ENCODE results near the gene FKBP3.
"Not testable (repeated sequence)": the region's sequence is repeated elsewhere in the genome, so short reads cannot be mapped to it uniquely, and the experiment has no call there.

The FKBP3 gene

DNA sequence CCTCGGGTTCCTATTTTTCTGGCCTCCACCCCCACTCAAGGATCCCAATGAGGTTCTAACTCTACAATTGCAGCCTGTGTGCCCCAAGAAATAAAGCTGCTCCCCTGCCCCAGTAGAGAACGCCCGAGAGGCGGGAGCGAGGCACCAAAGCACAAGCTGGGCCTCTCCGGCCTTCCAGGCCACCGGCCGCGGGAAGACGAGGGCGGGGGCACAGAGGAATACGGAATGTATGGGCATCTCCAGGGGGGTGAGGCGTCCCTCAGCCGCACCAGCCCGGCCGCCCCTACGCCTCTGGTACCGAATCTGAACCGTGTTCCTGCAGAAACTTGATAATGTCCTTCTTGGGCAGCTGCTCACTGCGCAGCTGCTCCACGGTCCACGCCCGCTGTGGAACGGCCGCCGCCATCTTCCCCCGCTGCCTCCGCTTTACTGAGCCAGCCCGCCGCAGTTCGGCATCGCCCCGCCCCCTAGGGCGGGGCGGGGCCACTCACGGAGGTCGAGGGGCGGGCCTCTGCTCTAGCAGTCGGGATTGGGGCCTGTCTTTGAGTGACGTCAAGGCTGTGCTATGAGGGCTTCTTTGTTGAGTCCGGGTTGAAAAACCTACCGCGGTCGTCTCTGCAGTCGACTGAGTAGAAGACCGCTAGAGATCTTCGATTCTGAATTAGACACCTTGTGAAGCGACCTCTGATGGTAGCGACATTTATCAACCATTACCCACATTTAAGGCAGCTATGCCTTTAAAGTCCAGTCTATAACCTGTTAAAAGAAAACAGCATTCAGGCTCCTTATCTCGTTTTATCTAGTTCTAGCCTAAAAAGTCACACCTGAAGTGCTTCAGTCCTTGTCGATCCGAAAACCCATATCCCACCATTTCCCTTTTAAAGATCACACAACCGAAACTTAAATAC is at the start of gene FKBP3:
TSS of gene FKBP3 (minus strand) at position 431 of the 908 bp plus-strand sequence. CDS start at position 406, 25 bp downstream.
- peak; percentile 98 for DNase-seq (ENCODE audit: low read depth)

DNA sequence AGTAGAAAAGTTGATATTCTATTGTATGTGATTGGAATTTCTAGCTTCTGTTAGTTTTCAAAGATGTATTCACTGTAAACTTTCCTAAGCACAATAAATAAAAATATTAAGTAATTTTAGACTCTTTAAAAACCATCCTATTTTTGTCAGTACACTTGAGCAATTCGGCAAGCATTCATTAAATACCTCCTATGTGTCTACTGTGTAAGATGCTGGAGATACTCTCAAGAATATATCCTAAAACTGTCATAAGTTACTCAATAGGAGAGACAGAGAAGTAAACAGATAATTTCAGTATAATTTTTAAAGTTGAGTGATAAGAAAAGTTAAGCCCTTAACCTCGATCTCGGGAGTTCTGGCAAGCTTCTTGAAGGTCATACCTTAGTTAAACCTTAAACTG is 47.5 kb upstream of the FKBP3 start:
- DNase-seq (ENCODE audit: low read depth): peak; percentile 72

DNA sequence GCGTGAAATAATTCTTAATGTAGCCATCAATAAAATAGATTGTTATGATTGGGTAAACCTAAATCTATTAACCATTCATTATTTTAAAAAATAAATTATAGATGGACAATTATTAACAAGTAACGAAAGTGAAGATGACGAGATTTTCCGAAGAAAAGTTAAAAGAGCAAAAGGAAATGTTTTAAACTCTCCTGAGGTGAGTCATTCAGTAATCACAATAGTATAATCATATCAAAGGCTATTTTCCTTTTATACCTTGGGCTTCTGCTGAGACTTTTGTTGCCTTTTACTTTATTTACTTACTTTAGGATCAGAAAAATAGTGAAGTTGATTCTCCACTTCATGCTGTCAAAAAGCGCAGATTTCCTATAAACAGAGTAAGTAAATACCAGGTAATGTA is 47.0 kb upstream of the FKBP3 start:
- DNase-seq (ENCODE audit: low read depth): no peak

DNA sequence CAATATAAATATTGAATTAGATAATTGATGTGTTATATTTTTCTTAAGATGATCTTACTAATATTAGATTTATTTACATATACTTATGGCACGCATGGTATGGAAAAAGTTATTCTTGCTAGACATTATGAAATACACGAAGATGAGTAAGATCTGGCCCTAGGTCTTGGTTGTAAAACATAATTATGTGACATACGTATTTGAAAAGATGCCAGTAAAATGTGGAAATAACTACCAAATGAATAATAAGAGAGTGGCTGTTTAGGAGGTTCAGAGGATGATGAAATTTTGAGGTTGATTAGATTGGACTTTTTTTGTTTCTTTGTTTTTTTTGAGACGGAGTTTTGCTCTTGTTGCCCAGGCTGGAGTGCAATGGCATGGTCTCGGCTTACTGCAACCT is 42.8 kb upstream of the FKBP3 start:
- peak; percentile 97 for DNase-seq (ENCODE audit: low read depth)

DNA sequence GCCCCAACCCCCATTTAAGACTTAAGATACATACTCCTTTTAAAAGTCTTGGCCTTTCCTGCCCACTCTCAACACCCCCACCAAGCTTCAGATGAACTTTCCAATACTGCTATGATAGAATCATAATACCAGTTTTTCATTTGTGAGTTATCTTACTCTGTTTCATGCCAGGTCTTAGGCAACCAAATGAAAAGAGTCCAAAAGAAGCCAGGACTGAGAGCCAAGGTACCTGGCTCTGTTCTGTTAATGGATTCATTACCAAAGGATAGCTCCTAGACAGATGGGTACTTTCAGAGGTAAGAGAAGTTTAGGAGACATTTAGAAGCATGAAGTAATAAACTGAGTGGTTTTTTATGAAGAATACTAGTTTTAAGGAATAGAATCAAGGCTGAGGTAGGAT is 35.6 kb upstream of the FKBP3 start:
- DNase-seq (ENCODE audit: low read depth): no peak

DNA sequence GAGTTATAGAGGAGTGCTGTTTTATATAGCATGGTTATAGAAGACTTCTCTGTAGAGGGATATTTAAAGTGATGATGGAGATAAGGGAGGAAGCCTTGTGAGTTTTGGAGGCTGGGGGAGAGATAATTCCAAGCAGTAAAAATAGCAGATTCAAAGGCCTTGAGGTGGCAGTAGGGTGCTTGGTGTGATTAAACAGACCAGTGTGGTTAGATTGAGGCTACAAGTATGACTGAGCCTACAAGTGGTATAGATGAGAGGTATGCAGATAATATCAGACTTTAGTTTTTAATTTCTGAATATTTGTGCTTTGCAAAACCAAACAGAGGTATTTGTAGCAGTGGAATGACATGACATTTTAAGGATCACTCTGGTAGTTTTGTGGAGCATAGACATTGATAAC is 21.8 kb upstream of the FKBP3 start:
- DNase-seq (ENCODE audit: low read depth): peak; percentile 45

DNA sequence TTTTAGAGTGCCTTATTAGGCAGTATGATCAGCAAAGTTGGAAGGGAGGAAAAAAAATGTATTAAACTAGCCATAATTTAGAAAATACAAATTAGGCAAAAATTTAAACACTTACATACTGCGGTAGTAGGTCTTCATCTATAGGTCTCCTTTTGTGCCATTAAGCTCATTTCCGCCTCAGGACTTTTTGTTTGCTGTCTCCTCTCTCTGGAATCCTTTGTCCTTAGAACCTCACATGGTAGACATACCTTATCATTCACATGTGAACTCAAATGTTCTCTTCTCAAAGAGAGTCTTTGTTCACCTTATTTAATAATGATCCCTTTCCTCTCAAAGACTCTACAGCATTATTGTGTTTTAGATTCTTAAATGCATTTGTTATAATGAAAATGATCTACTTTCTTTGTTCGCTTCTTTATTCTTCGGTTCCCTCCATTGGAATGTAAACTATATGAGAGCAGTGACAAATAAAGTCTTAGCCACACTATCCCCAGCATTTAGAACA is 16.2 kb upstream of the FKBP3 start:
- no peak for DNase-seq (ENCODE audit: low read depth)

DNA sequence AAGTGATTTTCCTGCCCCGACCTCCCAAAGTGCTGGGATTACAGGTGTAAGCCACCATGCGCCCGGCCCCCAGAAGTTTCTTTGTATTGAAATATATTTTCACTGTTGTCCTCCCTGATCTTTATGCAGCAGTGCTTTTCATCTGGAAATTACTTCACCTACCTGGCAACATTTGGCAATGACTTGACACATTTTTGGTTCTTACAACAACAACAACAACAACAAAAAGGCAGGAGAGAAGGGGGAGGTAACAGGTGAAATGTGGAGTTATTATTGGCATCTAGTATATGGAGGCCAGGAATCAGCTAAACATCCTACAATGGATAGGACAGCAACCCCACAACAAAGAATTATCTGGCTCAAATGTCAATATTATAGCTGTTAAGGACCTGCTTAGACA is 15.3 kb upstream of the FKBP3 start:
- no peak for DNase-seq (ENCODE audit: low read depth)

DNA sequence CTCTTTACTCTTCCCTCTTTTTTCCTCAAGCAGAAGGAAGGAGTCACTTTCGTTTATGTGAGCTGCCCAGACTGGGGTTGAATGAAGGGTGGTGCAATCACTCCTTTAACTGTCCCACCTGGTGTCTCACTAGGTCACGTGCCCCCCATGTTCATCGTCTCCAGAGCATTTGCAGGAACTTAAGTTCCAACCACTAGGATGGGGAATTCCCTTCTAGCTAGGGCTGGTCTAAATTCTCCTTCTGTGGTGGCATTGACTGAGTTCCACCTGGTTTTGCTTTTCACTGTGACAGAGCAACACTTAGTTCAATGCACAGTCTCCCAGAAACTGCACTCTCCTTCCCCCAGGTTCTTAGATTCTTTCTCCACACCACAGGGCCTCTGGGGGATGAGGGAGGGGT is 10.9 kb upstream of the FKBP3 start:
- DNase-seq (ENCODE audit: low read depth): no peak

DNA sequence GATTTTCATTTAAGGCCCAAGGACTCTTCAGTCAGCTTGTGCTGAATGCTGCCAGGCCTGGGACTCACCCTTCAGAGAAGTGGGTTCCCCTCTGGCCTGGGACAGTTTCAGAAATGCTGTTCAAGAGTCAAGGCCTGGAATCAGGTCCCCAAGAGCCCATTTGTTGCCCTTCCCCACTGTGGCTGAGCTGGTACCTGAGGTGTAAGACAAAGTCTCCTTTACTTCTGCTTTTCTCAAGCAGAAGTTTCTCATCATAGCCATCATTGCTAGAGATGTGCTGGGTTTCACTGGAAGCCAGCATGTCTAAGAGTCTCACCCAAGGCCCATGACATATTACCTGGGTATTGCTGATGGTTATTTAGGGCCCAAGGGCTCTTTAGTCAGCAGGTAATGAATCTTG is 10.4 kb upstream of the FKBP3 start:
- no peak for DNase-seq (ENCODE audit: low read depth)

DNA sequence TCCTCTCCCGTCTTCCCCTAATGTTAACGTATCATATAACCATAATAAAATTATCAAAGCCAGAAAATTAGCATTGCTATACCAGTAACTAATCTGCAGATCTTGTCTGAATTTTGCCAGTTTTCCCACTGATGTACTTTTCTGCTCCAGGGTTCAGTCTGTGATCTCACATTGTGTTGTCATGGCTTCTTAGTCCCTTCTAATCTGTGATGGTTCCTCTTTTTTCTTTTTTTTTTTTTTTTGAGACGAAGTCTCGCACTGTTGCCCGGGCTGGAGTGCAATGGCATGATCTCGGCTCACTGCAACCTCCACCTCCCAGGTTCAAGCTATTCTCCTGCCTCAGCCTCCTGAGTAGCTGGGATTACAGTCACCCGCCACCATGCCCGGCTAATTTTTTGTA is 7.8 kb upstream of the FKBP3 start:
- DNase-seq (ENCODE audit: low read depth): not testable (repeated sequence)

DNA sequence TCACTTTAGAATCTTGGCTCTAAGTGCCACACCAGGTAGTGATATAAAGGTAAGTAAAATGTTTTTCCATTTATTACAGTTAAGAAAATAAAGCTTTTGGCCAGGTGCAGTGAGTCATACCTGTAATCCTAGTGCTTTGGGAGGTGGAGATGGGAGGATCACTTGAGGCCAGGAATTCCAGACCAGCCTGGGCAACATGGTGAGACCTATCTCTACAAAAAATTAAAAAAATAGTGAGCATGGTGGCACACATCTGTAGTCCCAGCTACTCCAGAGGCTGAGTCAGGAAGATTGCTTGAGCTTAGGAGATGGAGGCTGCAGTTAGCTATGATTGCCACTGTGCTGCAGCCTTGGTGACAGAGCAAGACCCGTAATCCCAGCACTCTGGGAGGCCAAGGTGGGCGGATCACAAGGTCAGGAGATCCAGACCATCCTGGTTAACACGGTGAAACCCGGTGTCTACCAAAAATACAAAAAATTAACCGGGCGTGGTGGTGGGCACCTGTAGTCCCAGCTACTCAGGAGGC is 6.4 kb upstream of the FKBP3 start:
- DNase-seq (ENCODE audit: low read depth): no peak

DNA sequence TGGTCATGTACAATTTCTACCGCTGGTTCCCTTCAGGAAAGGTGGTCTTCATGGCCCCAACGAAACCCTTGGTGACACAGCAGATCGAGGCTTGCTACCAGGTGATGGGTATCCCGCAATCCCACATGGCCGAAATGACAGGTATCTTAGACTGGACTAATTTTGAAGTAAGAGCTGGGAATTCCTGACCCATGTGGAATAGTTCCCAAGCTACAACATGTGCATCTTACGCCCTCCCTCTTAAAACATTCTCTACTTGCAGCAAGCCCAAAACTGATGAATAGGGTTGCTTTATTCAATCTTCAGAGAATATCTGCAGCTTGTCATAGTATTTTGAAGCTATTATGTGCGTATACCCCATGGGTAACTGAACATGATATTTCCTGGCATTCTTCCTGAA is 2.1 kb upstream of the FKBP3 start:
- peak; percentile 14 for DNase-seq (ENCODE audit: low read depth)

DNA sequence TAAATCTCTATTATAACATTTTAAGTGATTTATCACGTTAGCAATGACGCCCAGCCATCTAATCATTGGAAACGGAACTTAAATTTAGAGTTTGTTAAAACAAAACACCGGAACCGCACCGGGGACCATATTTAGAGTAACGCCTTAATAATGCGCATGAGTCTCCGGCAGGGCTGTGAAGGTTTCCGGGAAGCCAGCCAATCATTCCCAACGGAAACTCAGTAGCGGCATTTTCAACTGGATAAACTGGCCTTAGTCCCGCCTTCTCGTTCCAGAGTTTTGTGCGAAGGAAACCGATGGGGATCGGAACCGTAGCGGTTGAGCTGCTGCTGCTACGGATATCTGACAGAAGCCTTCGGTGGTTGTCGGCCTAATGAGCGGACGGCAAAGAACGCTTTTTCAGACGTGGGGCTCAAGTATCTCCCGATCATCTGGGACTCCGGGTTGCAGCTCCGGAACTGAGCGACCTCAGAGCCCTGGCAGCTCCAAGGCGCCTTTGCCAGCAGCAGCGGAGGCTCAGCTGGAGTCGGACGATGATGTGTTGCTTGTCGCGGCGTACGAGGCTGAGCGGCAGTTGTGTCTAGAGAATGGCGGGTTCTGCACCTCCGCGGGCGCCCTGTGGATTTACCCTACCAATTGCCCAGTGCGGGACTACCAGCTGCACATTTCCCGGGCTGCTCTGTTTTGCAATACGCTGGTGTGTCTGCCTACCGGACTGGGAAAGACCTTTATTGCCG is 1.5 kb upstream of the FKBP3 start, which contains the start of gene FANCM:
TSS of gene FANCM (plus strand) at position 272 of the 737 bp plus-strand sequence. CDS start at position 374, 102 bp downstream.
- DNase-seq (ENCODE audit: low read depth): peak; percentile 97

DNA sequence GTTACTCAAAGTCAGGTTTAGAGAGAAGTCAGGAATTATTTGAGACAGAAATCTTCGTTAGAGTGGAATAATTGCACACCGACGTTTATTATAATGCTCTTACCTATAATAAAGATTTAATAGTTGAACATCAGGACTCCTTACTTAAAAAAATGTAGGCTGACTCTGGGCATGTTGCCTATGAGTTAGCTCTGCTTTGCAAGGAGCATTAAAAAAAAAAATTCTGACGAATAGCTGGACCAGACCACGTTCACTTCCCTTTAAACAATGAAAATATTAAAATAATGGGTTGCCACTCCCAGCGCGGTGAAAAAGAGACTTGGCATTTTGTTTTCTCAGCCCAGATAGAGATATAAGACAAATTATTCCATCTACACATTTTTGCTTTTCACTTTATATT is 875 bp upstream of the FKBP3 start:
- DNase-seq (ENCODE audit: low read depth): peak; percentile 43

DNA sequence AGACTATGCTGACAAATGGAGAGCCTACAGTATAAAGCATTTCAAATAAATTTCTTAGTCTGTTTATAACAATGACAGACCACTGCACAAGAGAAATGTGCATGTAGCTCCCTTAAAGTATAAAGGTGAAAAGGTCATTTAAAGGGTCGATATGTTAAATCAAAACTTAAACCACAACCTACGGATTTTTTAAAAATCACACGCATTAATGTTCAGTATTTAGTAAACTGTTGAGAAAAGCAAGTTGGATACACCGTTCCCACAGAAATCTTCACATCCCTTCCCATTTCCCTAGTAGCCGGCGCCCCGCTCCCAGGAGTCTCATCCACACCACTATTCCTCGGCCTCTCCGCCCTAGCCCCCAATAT is 614 bp downstream of the FKBP3 start:
- no peak for DNase-seq (ENCODE audit: low read depth)

DNA sequence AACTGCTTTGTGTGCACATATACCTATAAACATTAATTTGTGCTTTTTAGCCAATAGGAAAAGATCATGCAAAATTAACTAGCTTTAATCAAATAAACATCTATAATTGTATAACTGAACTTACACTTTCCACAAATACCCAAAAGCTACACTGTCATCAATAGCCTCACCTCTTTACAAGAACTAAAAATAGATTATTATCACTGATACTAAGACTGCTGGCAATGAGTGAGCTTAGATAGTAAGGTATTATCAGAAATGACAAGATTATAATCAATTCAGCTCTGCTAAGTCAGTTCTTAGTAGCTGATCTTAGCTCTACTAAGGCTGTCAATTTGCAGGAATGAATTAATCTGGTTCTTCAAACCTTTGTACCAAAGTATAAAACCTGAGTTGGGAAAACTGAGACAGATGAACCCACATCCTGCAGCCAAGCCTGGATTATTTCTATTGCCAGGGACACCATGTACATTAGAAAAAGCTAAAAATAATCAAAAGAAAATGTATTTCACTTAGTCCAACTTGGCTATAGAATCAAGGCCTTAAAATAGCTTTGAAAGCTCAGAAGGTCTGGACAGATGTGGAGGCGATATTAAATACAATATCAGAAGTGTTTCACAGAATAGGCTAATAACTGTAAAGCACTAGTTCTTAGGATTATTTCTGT is 5.2 kb downstream of the FKBP3 start:
- DNase-seq (ENCODE audit: low read depth): no peak

DNA sequence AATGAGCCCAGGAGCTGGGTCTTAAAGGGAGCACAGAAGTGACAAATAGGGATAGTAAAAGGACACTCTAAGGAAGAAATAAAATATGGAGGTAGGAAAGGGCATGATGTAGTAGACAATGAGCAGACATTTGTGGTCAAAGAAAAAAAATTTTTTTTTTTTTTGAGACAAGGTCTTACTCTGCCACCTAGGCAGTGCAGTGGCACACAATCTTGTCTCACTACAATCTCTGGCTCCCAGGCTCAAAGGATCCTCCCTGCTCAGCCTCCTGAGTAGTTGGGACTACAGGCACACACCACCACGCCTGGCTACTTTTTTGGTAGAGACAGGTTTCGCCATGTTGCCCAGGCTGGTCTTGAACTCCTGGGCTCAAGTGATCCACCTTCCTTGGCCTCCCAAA is 8.5 kb downstream of the FKBP3 start:
- no peak for DNase-seq (ENCODE audit: low read depth)

DNA sequence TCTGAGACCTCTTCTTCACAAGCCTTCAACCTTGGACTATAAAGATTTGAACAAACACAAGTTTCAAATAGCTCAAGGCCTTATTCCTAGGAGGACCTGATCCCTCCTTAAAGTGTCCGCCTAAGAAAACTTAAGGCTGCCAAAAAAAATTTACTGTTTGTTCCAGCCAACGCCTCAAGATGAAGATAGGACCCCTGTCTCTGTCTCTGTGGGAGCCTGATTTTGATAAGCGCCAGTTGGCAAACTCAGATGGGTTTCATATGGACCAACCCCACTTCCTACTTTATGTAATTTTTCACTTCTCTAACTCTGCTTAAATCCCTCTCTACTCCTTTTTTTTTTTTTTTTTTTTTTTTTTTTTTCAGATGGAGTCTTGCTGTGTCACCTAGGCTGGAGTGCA is 11.0 kb downstream of the FKBP3 start:
- no peak for DNase-seq (ENCODE audit: low read depth)

DNA sequence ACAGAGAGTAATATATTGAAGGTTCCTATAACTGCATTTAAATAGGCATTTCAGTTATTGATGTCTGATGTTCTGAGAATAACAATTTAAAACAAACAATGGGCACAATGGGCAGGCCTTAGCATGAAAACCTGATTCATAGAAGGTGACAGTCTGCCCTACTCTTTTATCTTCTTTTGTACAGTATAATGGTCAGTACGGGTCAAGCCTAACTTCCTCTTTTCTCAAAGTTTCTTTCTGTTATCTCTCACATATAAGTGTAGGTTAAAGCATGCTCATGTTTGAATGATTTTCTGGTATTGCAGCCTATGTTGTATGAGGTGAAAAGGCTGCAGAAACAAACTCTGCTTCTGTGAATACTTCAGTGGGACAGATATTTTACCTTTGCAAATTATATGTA is 14.2 kb downstream of the FKBP3 start:
- DNase-seq (ENCODE audit: low read depth): no peak

DNA sequence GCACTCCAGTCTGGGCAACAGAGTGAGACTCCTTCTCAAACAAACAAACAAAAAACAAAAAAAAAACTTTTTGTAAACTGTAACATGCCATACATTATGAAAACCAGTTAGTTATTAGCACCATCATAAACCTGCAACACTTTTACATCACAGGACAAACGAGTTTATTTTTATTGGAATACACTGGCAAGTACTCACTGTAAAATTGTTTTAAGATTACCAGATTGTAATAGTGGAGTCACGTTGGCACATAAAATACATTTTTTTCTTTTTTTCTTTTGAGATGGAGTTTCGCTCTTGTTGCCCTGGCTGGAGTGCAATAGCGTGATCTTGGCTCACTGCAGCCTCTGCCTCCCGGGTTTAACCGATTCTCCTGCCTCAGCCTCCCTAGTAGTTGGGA is 15.7 kb downstream of the FKBP3 start:
- DNase-seq (ENCODE audit: low read depth): no peak

DNA sequence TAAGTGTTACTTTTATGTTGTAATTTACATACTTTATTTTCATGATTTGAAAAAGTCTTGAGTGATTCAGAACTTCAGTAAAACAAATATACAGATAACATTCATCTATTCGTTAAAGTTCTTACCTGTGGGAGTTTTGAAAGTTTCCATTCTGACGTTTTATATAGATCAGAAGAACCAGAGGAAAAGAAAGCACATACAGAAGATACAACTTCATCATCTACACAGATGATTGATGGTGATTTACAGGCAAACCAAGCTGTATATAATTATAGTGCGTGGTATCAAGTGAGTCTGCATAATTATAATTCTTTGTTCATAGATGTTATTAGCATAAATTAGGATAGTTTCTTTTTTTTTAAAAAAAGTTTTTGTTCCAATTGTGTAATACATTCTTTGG is 20.0 kb downstream of the FKBP3 start:
- DNase-seq (ENCODE audit: low read depth): no peak

Measured in amniotic epithelial cell (primary cell).